ENCODE results near the gene TULP3. TPM values are rescaled to one million over a fixed set of nuclear protein-coding genes. Genes with fewer than 3 reads are reported as not detected.

The TULP3 gene
- total and polyA plus RNA-seq, 9 donors: 27.3 to 58.6 (median 42.1) TPM

GRCh38 chr12:2977776-2978175, 87.1 kb downstream of the TULP3 start:
- WGBS, 3 donors: 93 to 95% (median 95%) methylated on average over 5 of the region's 5 CpGs
- Histone ChIP-seq H3K36me3 (no peaks in the 10 kb centered on the region), H3K4me1 (ENCODE audit: insufficient read depth) (no peaks in the 10 kb centered on the region), H3K27me3 (no peaks in the 10 kb centered on the region), H3K9me3 (no peaks in the 10 kb centered on the region), H3K27ac (no peak overlapping the region), H3K4me3 (no peak overlapping the region)
- intact Hi-C loops (cut with DNase I): no loop called here
- TF ChIP-seq, protein P1, sequence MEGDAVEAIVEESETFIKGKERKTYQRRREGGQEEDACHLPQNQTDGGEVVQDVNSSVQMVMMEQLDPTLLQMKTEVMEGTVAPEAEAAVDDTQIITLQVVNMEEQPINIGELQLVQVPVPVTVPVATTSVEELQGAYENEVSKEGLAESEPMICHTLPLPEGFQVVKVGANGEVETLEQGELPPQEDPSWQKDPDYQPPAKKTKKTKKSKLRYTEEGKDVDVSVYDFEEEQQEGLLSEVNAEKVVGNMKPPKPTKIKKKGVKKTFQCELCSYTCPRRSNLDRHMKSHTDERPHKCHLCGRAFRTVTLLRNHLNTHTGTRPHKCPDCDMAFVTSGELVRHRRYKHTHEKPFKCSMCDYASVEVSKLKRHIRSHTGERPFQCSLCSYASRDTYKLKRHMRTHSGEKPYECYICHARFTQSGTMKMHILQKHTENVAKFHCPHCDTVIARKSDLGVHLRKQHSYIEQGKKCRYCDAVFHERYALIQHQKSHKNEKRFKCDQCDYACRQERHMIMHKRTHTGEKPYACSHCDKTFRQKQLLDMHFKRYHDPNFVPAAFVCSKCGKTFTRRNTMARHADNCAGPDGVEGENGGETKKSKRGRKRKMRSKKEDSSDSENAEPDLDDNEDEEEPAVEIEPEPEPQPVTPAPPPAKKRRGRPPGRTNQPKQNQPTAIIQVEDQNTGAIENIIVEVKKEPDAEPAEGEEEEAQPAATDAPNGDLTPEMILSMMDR (IDR thresholded peaks at IDR 0.05): no peak
- TF ChIP-seq POLR2A (IDR thresholded peaks at IDR 0.05) (no peak), EP300 (IDR thresholded peaks at IDR 0.05) (no peak)
- no peak for DNase-seq

- no peak overlapping the region for H3K4me3 ChIP-seq
- DNase-seq: no peak
- H3K27ac ChIP-seq: no peak overlapping the region
- no peaks in the 10 kb centered on the region for H3K9me3 ChIP-seq
- H3K4me1 ChIP-seq (ENCODE audit: insufficient read depth): no peaks in the 10 kb centered on the region
- intact Hi-C loops (cut with DNase I): no loop called here
- H3K27me3 ChIP-seq: no peaks in the 10 kb centered on the region
- no peaks in the 10 kb centered on the region for H3K36me3 ChIP-seq
- TF ChIP-seq, protein P1 (IDR thresholded peaks at IDR 0.05): no peak
- no peak for TF ChIP-seq EP300 (IDR thresholded peaks at IDR 0.05)
- TF ChIP-seq POLR2A (IDR thresholded peaks at IDR 0.05): no peak
- WGBS, 3 donors: 84 to 99% (median 89%) methylated on average over 4 of the region's 4 CpGs
Measured at GRCh38 chr12:2979806-2980205, 89.1 kb downstream of the TULP3 start.

- intact Hi-C loops (cut with DNase I): no loop called here
Measured at GRCh38 chr12:2980630-2981029, 89.9 kb downstream of the TULP3 start.

GRCh38 chr12:2982361-2982760, 91.7 kb downstream of the TULP3 start:
- H3K4me3 ChIP-seq: no peak overlapping the region
- no peaks in the 10 kb centered on the region for H3K4me1 ChIP-seq (ENCODE audit: insufficient read depth)
- no peak overlapping the region for H3K27ac ChIP-seq
- TF ChIP-seq EP300 (IDR thresholded peaks at IDR 0.05): no peak
- H3K36me3 ChIP-seq: no peaks in the 10 kb centered on the region
- no peak for DNase-seq
- no peaks in the 10 kb centered on the region for H3K9me3 ChIP-seq
- intact Hi-C loops (cut with DNase I): no loop called here
- H3K27me3 ChIP-seq: no peaks in the 10 kb centered on the region
- WGBS, 3 donors: 83 to 96% (median 84%) methylated on average over 13 of the region's 13 CpGs

More at GRCh38 chr12:2980630-2981029, 89.9 kb downstream of the TULP3 start:
- no peak for DNase-seq
- H3K27me3 ChIP-seq: no peaks in the 10 kb centered on the region
- no peak overlapping the region for H3K4me3 ChIP-seq
- H3K4me1 ChIP-seq (ENCODE audit: insufficient read depth): no peaks in the 10 kb centered on the region
- no peak overlapping the region for H3K27ac ChIP-seq
- no peaks in the 10 kb centered on the region for H3K9me3 ChIP-seq
- 82 to 92% (median 83%) methylated on average over 7 of the region's 7 CpGs for WGBS, 3 donors
- H3K36me3 ChIP-seq: no peaks in the 10 kb centered on the region
- TF ChIP-seq, protein P1 (IDR thresholded peaks at IDR 0.05): no peak
- no peak for TF ChIP-seq EP300 (IDR thresholded peaks at IDR 0.05)
- TF ChIP-seq POLR2A (IDR thresholded peaks at IDR 0.05): no peak

- TF ChIP-seq POLR2A (IDR thresholded peaks at IDR 0.05): no peak
- TF ChIP-seq EP300 (IDR thresholded peaks at IDR 0.05): no peak
- TF ChIP-seq, protein P1 (IDR thresholded peaks at IDR 0.05): no peak
- Histone ChIP-seq H3K27ac (no peak overlapping the region), H3K27me3 (no peaks in the 10 kb centered on the region), H3K4me1 (ENCODE audit: insufficient read depth) (no peaks in the 10 kb centered on the region), H3K36me3 (no peaks in the 10 kb centered on the region), H3K9me3 (no peaks in the 10 kb centered on the region), H3K4me3 (no peak overlapping the region)
- intact Hi-C loops (cut with DNase I): no loop called here
- DNase-seq: no peak
- WGBS, 3 donors: 81 to 84% (median 81%) methylated on average over 5 of the region's 5 CpGs
Measured at GRCh38 chr12:2984249-2984648, 93.6 kb downstream of the TULP3 start.
